ENCODE results near the gene CKS1B. TPM values are rescaled to one million over a fixed set of nuclear protein-coding genes. Genes with fewer than 3 reads are reported as not detected.
"Not testable (repeated sequence)": the region's sequence is repeated elsewhere in the genome, so short reads cannot be mapped to it uniquely, and the experiment has no call there.

The CKS1B gene
- total RNA-seq, 1 experiment from 2014 or later = 189 TPM

DNA sequence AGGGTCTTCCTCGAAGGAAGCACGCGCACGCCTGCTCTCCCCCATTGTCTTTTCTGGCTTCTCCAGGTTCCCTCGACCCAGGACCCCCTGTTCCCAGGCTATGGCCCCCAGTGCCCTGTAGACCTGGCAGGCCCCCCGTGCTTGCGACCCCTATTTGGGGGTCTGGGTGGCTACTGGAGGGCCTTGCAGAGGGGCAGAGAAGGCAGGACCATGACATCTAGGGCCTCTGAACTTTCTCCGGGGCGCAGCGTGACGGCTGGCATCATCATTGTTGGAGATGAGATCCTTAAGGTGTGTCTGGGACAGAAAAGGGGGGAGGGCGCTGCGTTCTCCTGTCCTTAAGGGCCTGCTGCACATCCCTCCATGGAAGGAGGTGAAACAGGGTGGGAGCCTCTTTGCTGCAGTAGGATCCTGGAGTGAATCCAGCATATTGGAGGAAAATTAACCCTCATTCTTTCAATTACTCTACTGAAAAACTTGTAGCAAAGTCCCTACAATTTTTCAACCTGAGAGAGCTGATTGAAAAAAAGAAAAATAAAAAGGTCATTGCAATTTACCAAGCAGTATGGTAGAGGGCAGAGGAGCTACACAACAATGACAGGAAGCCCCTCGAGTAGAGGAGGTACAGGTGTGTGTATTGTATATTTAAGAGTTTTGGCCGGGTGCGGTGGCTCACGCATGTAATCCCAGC lies 9.4 kb downstream of the CKS1B start:
- DNase-seq (ENCODE audit: low spot score) = no peak

DNA sequence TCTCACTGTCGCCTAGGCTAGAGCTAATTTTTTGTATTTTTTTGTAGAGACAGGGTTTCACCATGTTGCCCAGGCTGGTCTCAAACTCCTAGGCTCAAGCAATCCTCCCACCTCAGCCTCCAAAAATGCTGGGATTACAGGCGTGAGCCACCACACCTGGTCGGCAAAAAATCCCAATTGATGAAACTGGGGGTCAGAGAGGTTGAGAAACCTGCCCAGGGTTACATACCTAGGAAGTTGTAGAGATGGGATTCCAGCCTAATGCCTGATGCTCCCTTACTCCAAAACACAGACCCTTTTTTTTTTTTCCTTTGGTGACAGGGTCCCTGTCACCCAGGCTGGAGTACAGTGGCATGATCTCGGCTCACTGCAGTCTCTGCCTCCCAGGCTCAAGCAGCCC lies 12.3 kb downstream of the CKS1B start:
- DNase-seq (ENCODE audit: low spot score) = not testable (repeated sequence)

DNA sequence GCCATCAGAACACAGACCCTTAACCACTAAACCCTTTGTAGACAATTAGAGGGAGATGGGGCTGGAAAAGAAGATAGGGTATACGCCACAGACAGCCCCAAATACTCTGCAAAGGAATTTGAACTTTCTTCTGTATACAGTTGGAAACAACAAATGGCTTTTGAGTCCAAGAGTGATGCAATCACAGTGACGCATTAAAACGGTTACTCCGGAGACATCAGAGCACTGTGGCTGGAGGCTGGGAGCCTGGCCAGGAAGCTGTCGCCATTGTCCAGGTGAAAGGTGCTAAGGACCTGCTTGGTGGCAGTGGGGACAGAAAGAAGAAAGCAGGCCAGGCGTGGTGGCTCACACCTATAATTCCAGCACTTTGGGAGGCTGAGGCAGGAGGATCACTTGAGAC lies 12.8 kb downstream of the CKS1B start:
- DNase-seq (ENCODE audit: low spot score) = no peak

DNA sequence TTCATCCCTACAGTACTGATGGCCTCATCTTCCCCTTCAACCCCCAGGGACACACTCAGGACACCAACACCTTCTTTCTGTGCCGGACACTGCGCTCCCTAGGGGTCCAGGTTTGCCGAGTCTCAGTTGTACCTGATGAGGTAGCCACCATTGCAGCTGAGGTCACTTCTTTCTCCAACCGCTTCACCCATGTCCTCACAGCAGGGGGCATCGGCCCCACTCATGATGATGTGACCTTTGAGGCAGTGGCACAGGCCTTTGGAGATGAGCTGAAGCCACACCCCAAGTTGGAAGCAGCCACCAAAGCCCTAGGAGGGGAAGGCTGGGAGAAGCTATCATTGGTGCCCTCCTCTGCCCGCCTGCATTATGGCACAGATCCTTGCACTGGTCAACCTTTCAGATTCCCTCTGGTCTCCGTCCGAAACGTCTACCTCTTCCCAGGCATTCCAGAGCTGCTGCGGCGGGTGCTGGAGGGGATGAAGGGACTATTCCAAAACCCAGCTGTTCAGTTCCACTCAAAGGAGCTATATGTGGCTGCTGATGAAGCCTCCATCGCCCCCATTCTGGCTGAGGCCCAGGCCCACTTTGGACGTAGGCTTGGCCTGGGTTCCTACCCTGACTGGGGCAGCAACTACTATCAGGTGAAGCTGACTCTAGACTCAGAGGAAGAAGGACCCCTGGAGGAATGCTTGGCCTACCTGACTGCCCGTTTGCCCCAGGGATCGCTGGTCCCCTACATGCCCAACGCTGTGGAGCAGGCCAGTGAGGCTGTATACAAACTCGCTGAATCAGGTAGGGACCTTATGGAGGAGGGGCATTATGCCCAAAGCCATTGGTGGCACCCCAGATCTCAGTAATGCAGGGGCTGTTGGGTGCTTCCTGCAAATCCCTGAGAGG lies 13.8 kb downstream of the CKS1B start:
- no peak for DNase-seq (ENCODE audit: low spot score)

DNA sequence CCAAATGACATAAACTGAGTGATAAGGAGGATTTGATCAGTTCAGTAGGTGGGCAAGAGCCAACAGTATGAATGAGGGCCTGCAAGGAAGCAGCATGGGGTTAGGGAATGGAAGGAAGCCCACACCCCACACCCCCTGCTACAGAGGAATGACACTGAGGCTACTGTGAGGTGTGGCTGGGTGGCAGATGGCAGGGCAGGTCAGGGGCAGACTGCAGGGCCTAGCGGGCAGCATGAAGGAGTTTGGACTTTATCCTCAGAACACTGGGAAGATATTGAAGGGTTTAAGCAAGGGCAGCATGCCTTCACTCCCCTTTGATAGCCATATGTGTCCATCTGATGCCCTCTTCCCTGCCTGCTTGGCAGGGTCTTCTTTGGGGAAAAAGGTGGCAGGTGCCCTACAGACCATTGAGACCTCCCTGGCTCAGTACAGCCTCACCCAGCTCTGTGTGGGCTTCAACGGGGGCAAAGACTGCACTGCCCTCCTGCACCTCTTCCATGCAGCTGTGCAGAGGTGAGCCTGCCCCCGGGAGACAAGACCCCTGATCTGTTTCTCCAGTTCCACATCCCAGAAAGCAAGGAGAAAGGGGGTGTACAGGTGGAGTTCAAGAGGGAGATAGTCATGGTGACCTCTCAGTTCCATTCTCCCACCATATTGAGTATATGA lies 14.8 kb downstream of the CKS1B start:
- no peak for DNase-seq (ENCODE audit: low spot score)

DNA sequence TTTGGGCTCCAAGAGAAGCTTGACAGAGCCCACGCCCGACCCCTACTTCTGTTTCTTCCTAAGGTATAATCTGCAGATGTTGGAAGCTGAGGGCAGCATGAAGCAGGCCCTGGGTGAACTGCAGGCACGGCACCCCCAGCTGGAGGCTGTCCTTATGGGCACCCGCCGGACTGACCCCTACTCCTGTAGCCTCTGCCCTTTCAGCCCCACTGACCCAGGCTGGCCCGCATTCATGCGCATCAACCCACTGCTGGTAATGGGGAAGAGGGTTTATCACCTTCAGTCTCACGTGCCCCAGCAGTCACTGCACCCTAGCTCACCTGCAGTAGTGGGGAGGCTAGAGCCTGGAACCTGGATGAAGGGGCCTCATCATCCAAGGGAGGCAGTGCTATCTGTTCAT lies 15.8 kb downstream of the CKS1B start:
- DNase-seq (ENCODE audit: low spot score) = no peak

DNA sequence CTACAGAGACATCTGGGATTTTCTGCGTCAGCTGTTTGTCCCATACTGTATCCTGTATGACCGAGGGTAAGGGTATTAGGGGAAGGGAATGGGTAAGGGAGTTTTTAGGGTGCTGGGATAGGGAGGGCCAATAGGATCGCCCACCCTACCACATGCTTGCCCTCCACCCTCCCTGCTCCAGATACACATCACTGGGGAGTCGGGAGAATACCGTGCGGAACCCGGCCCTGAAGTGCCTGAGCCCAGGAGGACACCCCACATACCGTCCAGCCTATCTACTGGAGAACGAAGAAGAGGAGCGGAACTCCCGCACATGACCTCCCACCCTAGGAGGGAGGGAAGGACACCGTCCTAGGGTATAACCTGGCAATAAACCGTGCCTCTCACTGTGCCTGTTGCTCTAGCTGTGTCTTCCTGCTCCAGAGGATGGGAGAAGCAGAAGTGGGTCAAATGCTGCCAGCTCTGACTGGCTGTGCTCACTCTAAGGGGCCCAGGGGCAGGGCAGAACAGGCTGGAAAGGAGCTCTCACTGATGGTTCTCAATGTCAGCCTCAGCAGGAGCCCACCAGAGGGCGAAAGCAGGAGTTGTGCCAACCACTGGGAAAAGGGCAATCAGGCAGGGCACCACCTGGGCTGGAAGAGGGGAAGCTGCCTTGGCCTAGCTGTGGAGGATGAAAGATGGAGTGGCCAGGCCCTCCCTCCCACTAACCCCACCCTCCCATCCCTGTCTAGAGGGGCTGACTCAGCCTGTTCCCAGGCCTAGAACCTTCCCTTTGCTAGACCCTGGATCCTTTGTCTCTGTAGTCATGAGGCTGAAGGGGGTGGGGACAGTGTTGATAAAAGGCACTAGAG lies 18.5 kb downstream of the CKS1B start:
- DNase-seq (ENCODE audit: low spot score) = peak; percentile 63

DNA sequence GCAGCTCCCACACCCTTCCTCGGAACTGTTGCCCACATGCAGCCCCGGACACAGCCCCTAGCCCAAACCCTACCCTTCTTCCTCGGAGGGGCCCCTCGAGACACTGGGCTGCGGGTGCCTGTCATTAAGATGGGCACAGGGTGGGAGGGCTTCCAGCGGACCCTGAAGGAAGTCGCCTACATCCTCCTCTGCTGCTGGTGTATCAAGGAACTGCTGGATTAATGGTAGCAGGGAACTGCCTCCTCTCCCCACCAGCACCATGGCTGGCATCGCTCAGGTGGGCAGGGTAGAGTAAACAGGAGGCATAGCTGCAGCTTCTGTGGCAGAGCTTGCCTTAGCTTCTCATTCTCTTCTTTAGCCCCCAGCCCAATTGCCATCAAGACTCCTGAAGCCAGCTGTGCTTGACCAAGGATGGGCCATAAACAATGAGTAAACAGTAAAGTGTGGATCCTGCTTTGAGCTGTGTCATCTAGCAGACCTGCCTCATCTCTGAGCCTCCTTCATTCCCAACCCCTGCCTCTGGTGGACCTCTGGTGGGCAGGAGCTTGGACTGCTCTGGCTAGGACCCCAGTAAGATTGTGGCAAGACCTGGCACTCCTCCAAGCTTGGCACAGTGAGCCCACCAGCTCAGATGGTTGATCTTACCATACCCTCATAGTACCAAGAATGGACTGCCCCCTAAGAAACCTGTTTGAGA lies 19.2 kb downstream of the CKS1B start, which contains the start of gene LENEP:
Gene LENEP (plus strand): TSS at position 15 of the 697 bp plus-strand sequence. CDS start 22 bp downstream, at position 37.
- no peak for DNase-seq (ENCODE audit: low spot score)

DNA sequence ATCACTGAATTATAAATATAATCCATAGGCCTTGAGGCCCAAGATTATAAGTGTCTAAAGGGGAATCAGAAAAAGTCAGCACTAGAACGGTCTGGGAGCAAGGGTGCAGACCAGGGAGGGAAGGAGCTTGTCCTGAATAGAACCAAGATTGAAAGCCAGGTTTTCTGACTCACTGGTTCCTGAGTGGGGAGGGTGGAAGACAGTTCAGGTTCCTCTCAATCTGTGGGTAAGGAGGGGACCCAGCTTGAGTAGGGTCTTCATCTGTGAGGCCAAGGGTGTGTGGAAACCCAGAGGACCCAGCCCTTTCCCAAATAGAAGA lies 19.7 kb downstream of the CKS1B start:
- DNase-seq (ENCODE audit: low spot score) = no peak

DNA sequence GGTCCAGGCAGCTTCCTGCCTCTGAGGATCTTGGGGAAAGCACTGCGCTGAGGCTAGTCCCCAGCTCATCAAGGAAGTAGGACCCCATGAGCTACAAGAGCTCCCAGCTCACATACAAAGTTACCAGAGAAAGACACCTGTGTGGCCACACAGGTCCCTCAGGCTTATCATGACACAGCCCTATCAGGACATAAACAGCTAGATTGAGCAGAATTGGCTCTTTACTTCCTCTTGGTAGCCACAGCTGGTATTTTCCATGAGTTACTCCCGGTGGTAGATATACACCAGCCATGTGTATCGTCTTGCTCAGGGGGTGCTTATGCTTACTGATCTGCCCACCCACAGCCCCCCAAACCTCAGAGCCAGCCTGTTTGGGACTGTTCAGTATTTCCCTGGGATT lies 20.1 kb downstream of the CKS1B start:
- no peak for DNase-seq (ENCODE audit: low spot score)

DNA sequence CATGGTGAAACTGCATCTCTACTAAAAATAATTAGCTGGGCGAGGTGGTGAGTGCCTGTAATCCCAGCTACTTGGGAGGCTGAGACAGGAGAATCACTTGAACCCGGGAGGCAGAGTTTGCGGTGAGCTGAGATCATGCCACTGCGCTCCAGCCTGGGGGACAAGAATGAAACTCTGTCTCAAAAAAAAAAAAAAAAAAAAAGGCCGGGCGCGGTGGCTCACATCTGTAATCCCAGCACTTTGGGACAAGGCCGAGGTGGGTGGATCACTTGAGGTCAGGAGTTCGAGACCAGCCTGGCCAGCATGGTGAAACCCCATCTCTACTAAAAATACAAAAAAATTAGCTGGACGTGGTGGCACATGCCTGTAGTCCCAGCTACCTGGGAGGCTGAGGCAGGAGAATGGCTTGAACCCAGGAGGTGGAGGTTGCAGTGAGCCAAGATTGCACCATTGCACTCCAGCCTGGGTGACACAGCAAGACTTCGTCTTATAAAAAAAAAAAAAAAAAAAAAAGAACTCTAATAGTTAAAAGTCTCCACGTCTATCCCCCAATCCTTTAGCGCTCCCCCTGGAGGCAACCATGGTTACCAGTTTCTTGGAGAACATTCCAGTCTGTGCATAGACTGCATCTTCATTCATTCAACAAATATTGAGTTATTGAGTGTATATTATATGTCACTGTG lies 21.0 kb downstream of the CKS1B start:
- DNase-seq (ENCODE audit: low spot score) = peak; percentile 87

DNA sequence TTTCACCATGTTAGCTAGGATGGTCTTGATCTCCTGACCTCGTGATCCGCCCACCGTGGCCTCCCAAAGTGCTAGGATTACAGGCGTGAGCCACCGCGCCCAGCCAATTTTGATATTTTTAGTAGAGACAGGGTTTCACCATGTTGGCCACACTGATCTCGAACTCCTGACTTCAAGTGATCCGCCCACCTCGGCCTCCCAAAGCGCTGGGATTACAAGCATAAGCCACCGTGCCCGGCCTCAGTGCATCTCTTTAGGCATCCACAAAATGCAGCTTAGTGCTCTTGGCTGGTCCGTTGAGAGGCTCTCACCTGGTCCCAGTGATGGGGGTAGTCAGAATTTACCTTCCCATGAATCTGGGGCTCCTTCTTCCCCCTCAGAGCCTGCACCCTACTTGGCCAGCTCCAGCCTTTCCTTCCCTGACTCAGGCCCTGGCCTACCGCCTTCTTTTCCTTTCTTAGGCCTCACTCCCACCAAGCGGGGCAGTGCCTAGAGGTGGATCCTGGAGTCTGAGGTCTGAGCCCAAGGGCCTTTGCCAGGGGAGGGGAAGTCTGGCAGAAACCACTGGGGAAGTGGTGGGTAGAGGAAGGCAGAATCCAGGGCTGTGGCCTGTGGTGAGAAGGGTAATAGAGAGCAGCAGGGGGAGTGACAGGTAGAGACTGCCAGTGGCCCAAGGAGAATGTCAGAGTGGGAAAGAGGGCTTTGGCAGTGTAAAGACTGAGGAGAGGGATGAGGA lies 22.7 kb downstream of the CKS1B start:
- DNase-seq (ENCODE audit: low spot score) = no peak

DNA sequence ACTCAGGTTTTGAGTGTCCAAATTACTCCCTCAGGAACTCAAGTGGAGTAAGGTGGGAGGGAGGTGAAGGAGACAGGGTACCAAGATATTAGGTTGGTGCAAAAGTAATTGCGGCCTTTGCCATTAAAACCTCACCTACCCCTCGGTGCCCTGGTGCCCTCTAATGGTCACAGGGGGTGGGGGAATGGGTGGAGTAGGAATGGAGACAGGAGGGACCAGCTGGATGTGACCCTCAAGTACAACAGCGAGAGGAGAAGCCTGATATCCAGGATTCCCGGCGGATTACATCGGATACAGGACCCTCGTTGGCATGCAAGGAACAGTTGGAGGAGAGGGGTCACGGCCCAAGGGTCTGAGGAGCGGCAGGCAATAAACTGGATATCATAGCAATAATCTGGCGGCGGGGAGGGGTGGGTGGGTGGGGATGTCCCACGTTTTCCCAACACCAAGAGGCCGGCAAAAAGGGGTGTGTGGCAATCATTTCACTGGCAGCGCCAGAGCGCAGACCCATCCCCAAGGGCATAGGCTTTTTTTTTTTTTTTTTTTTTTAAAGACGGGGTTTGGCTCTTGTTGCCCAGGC lies 23.8 kb downstream of the CKS1B start:
- DNase-seq (ENCODE audit: low spot score) = no peak

DNA sequence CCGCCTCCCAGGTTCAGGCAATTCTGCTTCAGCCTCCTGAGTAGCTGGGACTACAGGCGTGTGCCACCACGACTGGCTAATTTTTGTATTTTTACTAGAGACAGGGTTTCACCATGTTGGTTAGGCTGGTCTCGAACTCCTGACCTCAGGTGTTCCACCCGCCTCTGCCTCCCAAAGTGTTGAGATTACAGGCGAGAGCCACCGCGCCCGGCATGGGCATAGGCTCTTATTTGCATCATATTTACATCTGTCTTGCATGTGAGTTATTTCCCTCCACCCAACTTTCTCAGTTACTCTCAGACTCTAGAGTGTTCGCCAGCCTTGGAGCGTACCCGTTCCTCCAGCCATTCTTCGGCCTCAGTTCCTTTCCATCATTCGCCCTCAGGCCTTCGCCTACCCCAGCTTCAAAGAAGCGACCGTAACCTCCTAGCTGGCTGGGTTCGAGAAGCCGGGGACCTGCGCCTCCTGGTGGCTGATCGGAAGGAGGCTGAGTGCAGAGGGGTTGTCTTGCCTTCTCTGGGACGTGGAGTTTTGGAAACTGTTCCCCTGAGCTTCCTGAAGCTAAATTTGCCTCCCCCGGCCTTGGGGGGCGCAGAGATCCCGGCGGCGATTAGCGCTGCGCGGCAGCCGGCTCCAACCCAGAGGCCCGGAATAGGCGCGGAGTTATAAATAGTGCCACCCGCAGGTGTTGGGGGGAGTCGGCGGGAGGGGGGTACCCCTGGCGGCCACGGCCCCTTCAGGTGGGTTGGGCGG lies 24.5 kb downstream of the CKS1B start:
- DNase-seq (ENCODE audit: low spot score) = peak; percentile 60

DNA sequence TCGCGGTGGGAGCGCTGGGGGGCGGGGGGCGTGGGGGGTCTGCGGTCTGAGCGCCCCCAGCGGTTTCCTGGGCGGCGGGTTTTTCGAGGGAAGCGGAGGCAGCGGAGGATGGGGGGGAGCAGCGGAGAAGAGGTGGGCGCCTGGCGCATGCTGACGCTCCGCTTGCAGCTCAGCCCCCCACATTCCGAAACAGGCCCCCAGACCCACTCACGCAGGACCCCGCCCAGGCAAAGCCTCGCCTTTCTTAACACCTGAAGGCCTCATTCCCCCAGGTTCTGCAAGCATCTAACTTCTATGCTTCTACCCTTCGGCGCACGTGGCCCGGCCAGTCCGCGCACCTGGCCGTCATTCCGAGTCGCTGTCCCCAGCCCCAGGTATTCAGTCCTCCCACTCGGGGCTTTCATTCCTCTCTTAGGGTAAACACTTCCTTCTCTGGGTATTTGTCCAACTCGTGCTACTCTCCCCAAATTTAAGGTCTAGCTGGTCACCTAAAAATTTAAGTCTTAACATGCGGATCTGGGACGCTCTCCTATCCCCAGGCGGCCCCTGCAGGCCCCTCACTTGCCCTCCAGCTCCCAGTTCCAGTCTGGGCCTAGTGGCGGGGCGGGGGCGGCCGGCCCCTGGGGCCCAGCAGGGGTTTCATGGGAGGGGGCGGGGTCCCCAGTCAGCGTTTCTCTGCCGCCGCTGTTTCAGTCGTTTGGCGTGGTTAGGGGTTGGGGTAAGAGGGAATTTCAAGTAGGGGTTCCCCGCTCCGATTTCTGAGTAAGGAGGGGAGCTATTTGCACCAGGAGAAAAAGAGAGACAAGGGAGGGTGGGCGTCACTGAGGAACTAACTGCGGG lies 25.3 kb downstream of the CKS1B start:
- peak; percentile 56 for DNase-seq (ENCODE audit: low spot score)

DNA sequence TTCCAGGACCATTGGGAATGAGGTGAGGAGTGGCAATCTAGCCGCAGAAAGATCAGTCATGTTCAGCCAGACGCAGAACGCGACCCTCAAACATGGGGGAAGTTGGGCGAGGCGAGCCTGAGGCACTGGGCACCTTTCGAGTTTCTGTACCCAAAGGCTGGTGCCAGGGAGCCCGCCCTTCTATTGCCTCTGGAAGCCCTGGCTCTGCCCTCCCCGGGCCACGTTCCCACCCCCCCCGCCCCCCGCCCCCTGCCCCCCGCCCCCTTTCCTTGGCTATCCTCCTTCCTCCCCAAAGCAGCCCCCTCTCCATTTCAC lies 25.9 kb downstream of the CKS1B start:
- DNase-seq (ENCODE audit: low spot score) = peak; percentile 48

DNA sequence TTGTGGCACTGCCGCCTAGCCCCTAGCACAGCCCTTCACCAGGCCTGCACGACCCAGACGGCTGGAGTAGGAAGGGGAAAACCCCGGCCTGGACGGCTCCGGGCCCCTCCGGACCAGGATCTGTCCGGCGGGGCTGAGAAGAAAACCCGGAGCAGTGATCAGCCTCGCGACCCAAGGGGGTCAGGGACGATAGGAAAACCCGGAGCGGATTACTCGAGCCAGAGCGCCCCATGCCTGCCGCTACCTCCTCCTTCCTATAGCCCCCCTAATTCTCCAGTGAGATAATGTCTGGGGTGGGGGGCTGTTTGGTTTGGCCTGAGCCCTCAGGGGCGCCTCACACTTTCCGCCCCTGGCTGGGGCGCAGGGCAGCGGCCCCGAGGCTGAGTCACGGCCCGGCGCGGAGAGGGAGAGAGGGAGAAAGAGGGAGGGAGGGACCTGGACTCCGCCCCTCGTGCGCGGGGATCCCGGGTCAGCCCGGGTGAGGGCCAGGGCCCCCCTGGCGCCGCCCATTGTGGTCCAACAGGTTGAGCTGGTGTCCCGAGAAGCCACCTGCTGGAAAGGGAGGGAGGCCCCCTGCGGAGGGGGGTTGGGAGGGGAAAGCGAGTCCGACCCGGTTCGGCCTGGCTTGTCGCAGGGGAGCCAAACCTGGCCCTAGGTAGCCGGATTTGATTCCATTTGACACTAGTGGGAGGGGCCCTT lies 26.4 kb downstream of the CKS1B start:
- peak; percentile 95 for DNase-seq (ENCODE audit: low spot score)

All from HT-29 (cell line).